ENCODE data around the gene LSAMP.

The LSAMP gene

GRCh38 chr3:115922681-115923347 lies 522.5 kb downstream of the LSAMP start:
- no peak overlapping the region for H3K4me3 Mint-ChIP-seq
- H3K27ac Mint-ChIP-seq = no peak overlapping the region
- no peaks in the 10 kb centered on the region for H3K36me3 Mint-ChIP-seq (ENCODE audit: low read depth)
- peaks cover 9% of the 10 kb centered on the region for H3K9me3 Mint-ChIP-seq
- no peak for DNase-seq
- no peaks in the 10 kb centered on the region for H3K4me1 Mint-ChIP-seq (ENCODE audit: low read depth)
- H3K27me3 Mint-ChIP-seq = no peaks in the 10 kb centered on the region

GRCh38 chr3:115921711-115922110 lies 523.6 kb downstream of the LSAMP start:
- Mint-ChIP-seq H3K27ac (no peak overlapping the region), H3K27me3 (no peaks in the 10 kb centered on the region), H3K4me1 (ENCODE audit: low read depth) (no peaks in the 10 kb centered on the region), H3K9me3 (peaks cover 9% of the 10 kb centered on the region), H3K4me3 (no peak overlapping the region), H3K36me3 (ENCODE audit: low read depth) (no peaks in the 10 kb centered on the region)
- DNase-seq = no peak

GRCh38 chr3:115918900-115919299 lies 526.4 kb downstream of the LSAMP start:
- Mint-ChIP-seq H3K36me3 (ENCODE audit: low read depth) (no peaks in the 10 kb centered on the region), H3K4me1 (ENCODE audit: low read depth) (no peaks in the 10 kb centered on the region), H3K9me3 (peaks cover 9% of the 10 kb centered on the region), H3K27me3 (no peaks in the 10 kb centered on the region), H3K4me3 (no peak overlapping the region), H3K27ac (no peak overlapping the region)
- no peak for DNase-seq

GRCh38 chr3:115916866-115917265 lies 528.4 kb downstream of the LSAMP start:
- H3K9me3 Mint-ChIP-seq = peaks cover 6% of the 10 kb centered on the region
- H3K27me3 Mint-ChIP-seq = peaks cover 6% of the 10 kb centered on the region
- H3K36me3 Mint-ChIP-seq (ENCODE audit: low read depth) = no peaks in the 10 kb centered on the region
- H3K4me3 Mint-ChIP-seq = no peak overlapping the region
- no peaks in the 10 kb centered on the region for H3K4me1 Mint-ChIP-seq (ENCODE audit: low read depth)
- H3K27ac Mint-ChIP-seq = no peak overlapping the region
- DNase-seq = no peak

- peaks cover 8% of the 10 kb centered on the region for H3K27me3 Mint-ChIP-seq
- no peaks in the 10 kb centered on the region for H3K36me3 Mint-ChIP-seq (ENCODE audit: low read depth)
- no peaks in the 10 kb centered on the region for H3K4me1 Mint-ChIP-seq (ENCODE audit: low read depth)
- peaks cover 2% of the 10 kb centered on the region for H3K9me3 Mint-ChIP-seq
- no peak overlapping the region for H3K4me3 Mint-ChIP-seq
- no peak overlapping the region for H3K27ac Mint-ChIP-seq
- no peak for DNase-seq
These were observed 530.2 kb downstream of the LSAMP start for GRCh38 chr3:115915061-115915460.

- Mint-ChIP-seq H3K27ac (no peak overlapping the region), H3K4me1 (ENCODE audit: low read depth) (no peaks in the 10 kb centered on the region)
- DNase-seq = no peak
These were observed 532.1 kb downstream of the LSAMP start for GRCh38 chr3:115913069-115913686.

GRCh38 chr3:115912372-115912771 lies 532.9 kb downstream of the LSAMP start:
- Mint-ChIP-seq H3K27ac (no peak overlapping the region), H3K4me1 (ENCODE audit: low read depth) (no peaks in the 10 kb centered on the region), H3K4me3 (no peak overlapping the region), H3K27me3 (peaks cover 8% of the 10 kb centered on the region), H3K9me3 (no peaks in the 10 kb centered on the region), H3K36me3 (ENCODE audit: low read depth) (no peaks in the 10 kb centered on the region)
- DNase-seq = no peak

More at GRCh38 chr3:115913069-115913686, 532.1 kb downstream of the LSAMP start:
- Mint-ChIP-seq H3K27me3 (peaks cover 8% of the 10 kb centered on the region), H3K9me3 (no peaks in the 10 kb centered on the region), H3K4me3 (no peak overlapping the region), H3K36me3 (ENCODE audit: low read depth) (no peaks in the 10 kb centered on the region)

- H3K36me3 Mint-ChIP-seq (ENCODE audit: low read depth) = no peaks in the 10 kb centered on the region
- DNase-seq = no peak
- H3K27ac Mint-ChIP-seq = no peak overlapping the region
- H3K4me3 Mint-ChIP-seq = no peak overlapping the region
- H3K4me1 Mint-ChIP-seq (ENCODE audit: low read depth) = no peaks in the 10 kb centered on the region
- peaks cover 4% of the 10 kb centered on the region for H3K27me3 Mint-ChIP-seq
- H3K9me3 Mint-ChIP-seq = no peaks in the 10 kb centered on the region
These were observed 539.4 kb downstream of the LSAMP start for GRCh38 chr3:115905871-115906270.

- no peaks in the 10 kb centered on the region for H3K36me3 Mint-ChIP-seq (ENCODE audit: low read depth)
These were observed 541.4 kb downstream of the LSAMP start for GRCh38 chr3:115903843-115904242.

GRCh38 chr3:115901008-115901407 lies 544.3 kb downstream of the LSAMP start:
- Mint-ChIP-seq H3K27ac (no peak overlapping the region), H3K4me1 (ENCODE audit: low read depth) (no peaks in the 10 kb centered on the region), H3K4me3 (no peak overlapping the region), H3K36me3 (ENCODE audit: low read depth) (no peaks in the 10 kb centered on the region), H3K27me3 (peaks cover 9% of the 10 kb centered on the region), H3K9me3 (no peaks in the 10 kb centered on the region)
- no peak for DNase-seq

More at GRCh38 chr3:115903843-115904242, 541.4 kb downstream of the LSAMP start:
- Mint-ChIP-seq H3K4me1 (ENCODE audit: low read depth) (no peaks in the 10 kb centered on the region), H3K9me3 (no peaks in the 10 kb centered on the region), H3K27me3 (peaks cover 9% of the 10 kb centered on the region), H3K4me3 (no peak overlapping the region), H3K27ac (no peak overlapping the region)
- no peak for DNase-seq

GRCh38 chr3:115899535-115899934 lies 545.8 kb downstream of the LSAMP start:
- Mint-ChIP-seq H3K36me3 (ENCODE audit: low read depth) (no peaks in the 10 kb centered on the region), H3K27me3 (peaks cover 9% of the 10 kb centered on the region), H3K4me1 (ENCODE audit: low read depth) (no peaks in the 10 kb centered on the region), H3K27ac (no peak overlapping the region), H3K4me3 (no peak overlapping the region), H3K9me3 (no peaks in the 10 kb centered on the region)
- DNase-seq = no peak

GRCh38 chr3:115898656-115899410 lies 546.5 kb downstream of the LSAMP start:
- no peaks in the 10 kb centered on the region for H3K9me3 Mint-ChIP-seq
- no peaks in the 10 kb centered on the region for H3K36me3 Mint-ChIP-seq (ENCODE audit: low read depth)
- H3K27me3 Mint-ChIP-seq = peaks cover 11% of the 10 kb centered on the region
- H3K27ac Mint-ChIP-seq = no peak overlapping the region
- H3K4me1 Mint-ChIP-seq (ENCODE audit: low read depth) = no peaks in the 10 kb centered on the region
- DNase-seq = no peak
- H3K4me3 Mint-ChIP-seq = no peak overlapping the region

GRCh38 chr3:115891006-115891636 lies 554.2 kb downstream of the LSAMP start:
- no peaks in the 10 kb centered on the region for H3K9me3 Mint-ChIP-seq
- DNase-seq = no peak
- no peak overlapping the region for H3K4me3 Mint-ChIP-seq
- H3K4me1 Mint-ChIP-seq (ENCODE audit: low read depth) = no peaks in the 10 kb centered on the region
- no peaks in the 10 kb centered on the region for H3K36me3 Mint-ChIP-seq (ENCODE audit: low read depth)
- peaks cover 16% of the 10 kb centered on the region for H3K27me3 Mint-ChIP-seq
- H3K27ac Mint-ChIP-seq = no peak overlapping the region

GRCh38 chr3:115890579-115890978 lies 554.7 kb downstream of the LSAMP start:
- Mint-ChIP-seq H3K27ac (no peak overlapping the region), H3K4me3 (no peak overlapping the region), H3K9me3 (no peaks in the 10 kb centered on the region), H3K36me3 (ENCODE audit: low read depth) (no peaks in the 10 kb centered on the region), H3K27me3 (peaks cover 16% of the 10 kb centered on the region), H3K4me1 (ENCODE audit: low read depth) (no peaks in the 10 kb centered on the region)
- DNase-seq = no peak

Measured in activated T-cell treated with anti-CD3 and anti-CD28 coated beads, Interleukin-2, amount 50 U/mL, for 24 hours (primary cell).